SK-N-SH (cell line): Measurements from ENCODE around the gene TEX19. TPM values are rescaled to one million over a fixed set of nuclear protein-coding genes. Genes with fewer than 3 reads are reported as not detected.

Experiments used
- CTCF ChIA-PET: fragments of 300-600, 350-600 bp; formaldehyde crosslinking; extraction: SDS; loops from one replicate; lab custom pipeline; 2021; lab: Yijun Ruan, JAX
- POLR2A ChIA-PET: fragments of 350-600 bp; sonication (Branson Sonifier 250); formaldehyde crosslinking; extraction: SDS; loops from one replicate; lab custom pipeline; 2020; ENCODE audit warnings: antibody characterized with exemption, inconsistent platforms; lab: Yijun Ruan, JAX
- DNase-seq: peaks from one replicate; pipeline ENCODE4 v3.0.0; 2012
- H2AFZ ChIP-seq: fragments of 200-600 bp; sonication (generic); 2 replicates; pipeline ENCODE4 v1.8.1; 2016; ENCODE audit warnings: antibody characterized with exemption, mild to moderate bottlenecking, low read depth
- H3F3A ChIP-seq: fragments of 200-600 bp; sonication (generic); replicated peaks from 2 replicates; pipeline ENCODE3; 2016; ENCODE audit warnings: antibody characterized with exemption, mild to moderate bottlenecking; ENCODE audit not compliant: insufficient read depth
- H3K27ac ChIP-seq, 2 experiments: fragments of 200-500 bp in 1 of 2; fragments of 200-600 bp in 1 of 2; sonication (Bioruptor generic) in 1 of 2; sonication (generic), shearing (Covaris generic) in 1 of 2; 2 replicates each; pipeline versions ENCODE4 v1.5.1 to v1.6.1; 2014 to 2016; ENCODE audit warnings: low read depth in 2 of 2, inconsistent platforms in 1 of 2, low read length in 1 of 2, mild to moderate bottlenecking in 1 of 2, mixed read lengths in 1 of 2
- H3K27me3 ChIP-seq: fragments of 200-600 bp; sonication (generic), shearing (Covaris generic); 2 replicates; pipeline ENCODE4 v1.6.1; 2016; ENCODE audit warnings: mixed run types; ENCODE audit not compliant: insufficient read depth
- H3K36me3 ChIP-seq, 2 experiments: fragments of 200-500 bp in 1 of 2; fragments of 200-600 bp in 1 of 2; sonication (Bioruptor generic) in 1 of 2; sonication (generic) in 1 of 2; replicated peaks in 1 of 2; 2 replicates each; pipeline versions ENCODE3 to v1.5.1; 2014 to 2016; ENCODE audit warnings: low read length in 1 of 2, mild to moderate bottlenecking in 1 of 2; ENCODE audit not compliant: insufficient read depth in 2 of 2, control insufficient read depth in 1 of 2
- H3K4me1 ChIP-seq, 2 experiments: fragments of 200-500 bp in 1 of 2; fragments of 200-600 bp in 1 of 2; sonication (Bioruptor generic) in 1 of 2; sonication (generic), shearing (Covaris generic) in 1 of 2; 2 replicates each; pipeline versions ENCODE4 v1.5.1 to v1.6.1; 2014 to 2016; ENCODE audit warnings: low read depth in 1 of 2, low read length in 1 of 2, mixed run types in 1 of 2; ENCODE audit not compliant: insufficient read depth in 2 of 2, control insufficient read depth in 1 of 2
- H3K4me2 ChIP-seq: fragments of 200-600 bp; sonication (generic), shearing (Covaris generic); 2 replicates; pipeline ENCODE4 v1.6.1; 2017; ENCODE audit warnings: mixed run types
- H3K4me3 ChIP-seq, 2 experiments: fragments of 200-500 bp in 1 of 2; fragments of 200-600 bp in 1 of 2; sonication (Bioruptor generic) in 1 of 2; sonication (generic), shearing (Covaris generic) in 1 of 2; 2 replicates each; pipeline versions ENCODE4 v1.5.1 to v1.8.1; 2014 to 2016; ENCODE audit warnings: low read depth in 2 of 2, inconsistent platforms in 1 of 2, low read length in 1 of 2, mild to moderate bottlenecking in 1 of 2, mixed read lengths in 1 of 2, moderate library complexity in 1 of 2
- H3K79me2 ChIP-seq: fragments of 200-600 bp; sonication (generic); 2 replicates; pipeline ENCODE4 v1.8.1; 2017; ENCODE audit warnings: mild to moderate bottlenecking; ENCODE audit not compliant: insufficient read depth
- H3K9ac ChIP-seq: fragments of 200-600 bp; sonication (generic); 2 replicates; pipeline ENCODE4 v1.6.1; 2017; ENCODE audit warnings: mixed run types
- H3K9me2 ChIP-seq: fragments of 200-600 bp; sonication (generic); 2 replicates; pipeline ENCODE4 v1.6.1; 2017; ENCODE audit warnings: mixed run types
- H3K9me3 ChIP-seq: fragments of 200-600 bp; sonication (generic); 2 replicates; pipeline ENCODE4 v1.6.1; 2017; ENCODE audit warnings: mixed run types, mild to moderate bottlenecking, moderate library complexity
- H4K20me1 ChIP-seq: fragments of 200-600 bp; sonication (generic); 2 replicates; pipeline ENCODE4 v1.6.1; 2017; ENCODE audit warnings: mild to moderate bottlenecking, mixed run types; ENCODE audit not compliant: insufficient read depth
- FOXJ3 ChIP-seq: sonication (generic); formaldehyde crosslinking; IDR thresholded peaks from 2 replicates; pipeline ENCODE4 v1.5.1; 2020; ENCODE audit warnings: mild to moderate bottlenecking, missing genetic modification reagents
- GABPA ChIP-seq: IDR thresholded peaks from 2 replicates; pipeline ENCODE4 v1.4.0; 2012; ENCODE audit warnings: low read depth, mild to moderate bottlenecking
- GATA2 ChIP-seq: sonication (generic); formaldehyde crosslinking; IDR thresholded peaks from 2 replicates; pipeline ENCODE4 v1.5.0; 2020; ENCODE audit warnings: mild to moderate bottlenecking, missing genetic modification reagents
- MEF2A ChIP-seq: IDR thresholded peaks from 2 replicates; pipeline ENCODE4 v1.4.0; 2012; ENCODE audit warnings: low read depth, borderline replicate concordance
- NFIC ChIP-seq: IDR thresholded peaks from 2 replicates; pipeline ENCODE4 v1.4.0; 2012; ENCODE audit warnings: borderline replicate concordance
- NRF1 ChIP-seq: IDR thresholded peaks from 2 replicates; pipeline ENCODE4 v1.6.1; 2012; ENCODE audit warnings: low read depth, mild to moderate bottlenecking, low read length
- RAD21 ChIP-seq: IDR thresholded peaks from 2 replicates; pipeline ENCODE4 v1.6.1; 2012; ENCODE audit warnings: mild to moderate bottlenecking, low read length
- RFX5 ChIP-seq: IDR thresholded peaks from 2 replicates; pipeline ENCODE4 v1.6.1; 2012; ENCODE audit warnings: mild to moderate bottlenecking, improper control_type of control experiment, low read length
- RXRA ChIP-seq: IDR thresholded peaks from 2 replicates; pipeline ENCODE4 v1.4.0; 2012; ENCODE audit warnings: low read depth, mild to moderate bottlenecking, borderline replicate concordance
- TAF1 ChIP-seq: IDR thresholded peaks from 2 replicates; pipeline ENCODE4 v1.6.1; 2012; ENCODE audit warnings: low read depth, mild to moderate bottlenecking, low read length, moderate library complexity, borderline replicate concordance
- TEAD4 ChIP-seq: IDR thresholded peaks from 2 replicates; pipeline ENCODE4 v1.4.0; 2012; ENCODE audit warnings: mild to moderate bottlenecking, borderline replicate concordance; ENCODE audit not compliant: insufficient read depth
- WGBS: methylation state at CpG from one replicate; pipeline ENCODE4 v1.1.6; 2017; ENCODE audit warnings: low lambda C conversion rate; 5-methylcytosine and 5-hydroxymethylcytosine counted together
- polyA plus RNA-seq, 3 experiments: library from polyadenylated mRNA; depleted of rRNA; stranded (reverse); fragments of >200 nt; gene quantifications; 2 replicates each; pipeline ENCODE4 v1.2.3, GENCODE V29; 2012
- TF ChIP-seq, protein P1 (sequence below): IDR thresholded peaks from 2 replicates; pipeline ENCODE4 v1.4.0; 2012; ENCODE audit warnings: low read depth, borderline replicate concordance
- TF ChIP-seq, protein P2 (sequence below): IDR thresholded peaks from 2 replicates; pipeline ENCODE4 v1.6.1; 2012; ENCODE audit warnings: mild to moderate bottlenecking, low read depth, low read length, moderate library complexity
- TF ChIP-seq, protein P3 (sequence below): fragments of 150-350 bp; IDR thresholded peaks from 2 replicates; pipeline ENCODE4 v1.6.1; 2017; ENCODE audit warnings: antibody characterized with exemption, low read length, low read depth, borderline replicate concordance

Gene TEX19
- polyA plus RNA-seq, 1 of the 3 experiments (the other 2 are of a cell fraction) = 0.10 TPM

DNA sequence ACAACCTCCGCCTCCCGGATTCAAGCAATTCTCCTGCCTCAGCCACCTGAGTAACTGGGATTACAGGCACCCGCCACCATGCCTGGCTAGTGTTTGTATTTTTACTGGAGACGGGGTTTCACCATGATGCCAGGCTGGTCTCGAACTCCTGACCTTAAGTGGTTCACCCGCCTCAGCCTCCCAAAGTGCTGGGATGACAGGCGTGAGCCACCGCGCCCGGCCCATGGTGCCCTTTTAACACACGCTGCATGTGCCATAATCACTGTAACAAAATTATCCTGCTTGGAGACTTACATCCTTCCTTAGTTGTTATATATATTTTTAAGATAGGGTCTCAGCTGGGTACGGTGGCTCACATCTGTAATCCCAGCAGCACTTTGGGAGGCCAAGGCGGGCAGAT lies 47.1 kb upstream of the TEX19 start (continued):
- TF ChIP-seq NRF1 = no peak
- no peak for TF ChIP-seq TEAD4
- TF ChIP-seq, protein P1, sequence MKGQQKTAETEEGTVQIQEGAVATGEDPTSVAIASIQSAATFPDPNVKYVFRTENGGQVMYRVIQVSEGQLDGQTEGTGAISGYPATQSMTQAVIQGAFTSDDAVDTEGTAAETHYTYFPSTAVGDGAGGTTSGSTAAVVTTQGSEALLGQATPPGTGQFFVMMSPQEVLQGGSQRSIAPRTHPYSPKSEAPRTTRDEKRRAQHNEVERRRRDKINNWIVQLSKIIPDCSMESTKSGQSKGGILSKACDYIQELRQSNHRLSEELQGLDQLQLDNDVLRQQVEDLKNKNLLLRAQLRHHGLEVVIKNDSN = no peak
- no peak for TF ChIP-seq NFIC
- no peak for TF ChIP-seq GABPA
- TF ChIP-seq RXRA = no peak
- no peak for TF ChIP-seq RAD21
- TF ChIP-seq, protein P2, sequence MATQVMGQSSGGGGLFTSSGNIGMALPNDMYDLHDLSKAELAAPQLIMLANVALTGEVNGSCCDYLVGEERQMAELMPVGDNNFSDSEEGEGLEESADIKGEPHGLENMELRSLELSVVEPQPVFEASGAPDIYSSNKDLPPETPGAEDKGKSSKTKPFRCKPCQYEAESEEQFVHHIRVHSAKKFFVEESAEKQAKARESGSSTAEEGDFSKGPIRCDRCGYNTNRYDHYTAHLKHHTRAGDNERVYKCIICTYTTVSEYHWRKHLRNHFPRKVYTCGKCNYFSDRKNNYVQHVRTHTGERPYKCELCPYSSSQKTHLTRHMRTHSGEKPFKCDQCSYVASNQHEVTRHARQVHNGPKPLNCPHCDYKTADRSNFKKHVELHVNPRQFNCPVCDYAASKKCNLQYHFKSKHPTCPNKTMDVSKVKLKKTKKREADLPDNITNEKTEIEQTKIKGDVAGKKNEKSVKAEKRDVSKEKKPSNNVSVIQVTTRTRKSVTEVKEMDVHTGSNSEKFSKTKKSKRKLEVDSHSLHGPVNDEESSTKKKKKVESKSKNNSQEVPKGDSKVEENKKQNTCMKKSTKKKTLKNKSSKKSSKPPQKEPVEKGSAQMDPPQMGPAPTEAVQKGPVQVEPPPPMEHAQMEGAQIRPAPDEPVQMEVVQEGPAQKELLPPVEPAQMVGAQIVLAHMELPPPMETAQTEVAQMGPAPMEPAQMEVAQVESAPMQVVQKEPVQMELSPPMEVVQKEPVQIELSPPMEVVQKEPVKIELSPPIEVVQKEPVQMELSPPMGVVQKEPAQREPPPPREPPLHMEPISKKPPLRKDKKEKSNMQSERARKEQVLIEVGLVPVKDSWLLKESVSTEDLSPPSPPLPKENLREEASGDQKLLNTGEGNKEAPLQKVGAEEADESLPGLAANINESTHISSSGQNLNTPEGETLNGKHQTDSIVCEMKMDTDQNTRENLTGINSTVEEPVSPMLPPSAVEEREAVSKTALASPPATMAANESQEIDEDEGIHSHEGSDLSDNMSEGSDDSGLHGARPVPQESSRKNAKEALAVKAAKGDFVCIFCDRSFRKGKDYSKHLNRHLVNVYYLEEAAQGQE = no peak

DNA sequence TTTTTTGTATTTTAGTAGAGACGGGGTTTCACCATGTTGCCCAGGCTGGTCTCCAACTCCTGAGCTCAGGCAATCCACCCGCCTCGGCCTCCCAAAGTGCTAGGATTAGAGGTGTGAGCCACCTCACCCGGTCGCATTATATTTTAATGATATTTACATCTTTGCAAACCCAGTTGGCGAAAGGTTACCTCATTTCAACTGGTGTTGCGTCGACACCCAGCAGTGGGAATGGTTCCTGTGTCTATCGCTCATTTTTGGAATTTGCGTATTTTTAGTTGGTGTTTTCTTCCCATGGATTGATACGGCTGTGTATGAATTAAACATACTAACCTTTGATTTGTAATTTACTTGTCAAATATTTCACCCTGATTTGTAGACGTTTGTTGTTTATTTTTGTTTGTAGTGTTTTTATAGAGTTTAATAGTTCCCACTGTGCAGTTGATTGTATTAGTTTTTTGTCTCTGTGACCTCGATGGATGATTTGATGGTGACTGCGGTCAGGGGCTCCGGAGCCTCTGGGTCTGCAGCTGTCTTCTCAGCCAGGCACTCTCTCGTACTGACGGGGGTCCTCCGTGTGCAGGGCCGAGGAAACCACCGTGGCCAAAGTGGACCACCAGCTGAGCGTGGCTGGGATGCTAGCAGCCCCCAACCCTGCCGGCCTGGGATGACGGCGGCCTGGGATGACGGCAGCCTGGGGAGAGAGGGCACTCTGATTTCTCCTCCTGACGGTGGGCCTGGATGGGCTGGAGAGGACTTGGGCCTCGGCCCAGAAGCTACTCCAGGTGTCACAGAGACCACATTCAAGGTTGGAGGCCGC lies 45.6 kb upstream of the TEX19 start:
- Histone ChIP-seq H4K20me1 (no peaks in the 10 kb centered on the region), H3K9me2 (no peaks in the 10 kb centered on the region), H3K9ac (no peak overlapping the region), H3K79me2 (no peaks in the 10 kb centered on the region), H3K4me3 (no peak overlapping the region), H3K4me1 (no peaks in the 10 kb centered on the region; a peak in 1 of 4 replicates), H3F3A (peaks cover 4% of the 10 kb centered on the region), H3K9me3 (no peaks in the 10 kb centered on the region), H3K27me3 (no peaks in the 10 kb centered on the region; the same call in 1 of the 2 replicates), H2AFZ (no peak overlapping the region), H3K27ac (no peak overlapping the region), H3K4me2 (no peak overlapping the region), H3K36me3 (no peaks in the 10 kb centered on the region)
- no peak for TF ChIP-seq GATA2 (CRISPR knock-in tag)
- TF ChIP-seq RFX5 = no peak
- TF ChIP-seq, protein P3, sequence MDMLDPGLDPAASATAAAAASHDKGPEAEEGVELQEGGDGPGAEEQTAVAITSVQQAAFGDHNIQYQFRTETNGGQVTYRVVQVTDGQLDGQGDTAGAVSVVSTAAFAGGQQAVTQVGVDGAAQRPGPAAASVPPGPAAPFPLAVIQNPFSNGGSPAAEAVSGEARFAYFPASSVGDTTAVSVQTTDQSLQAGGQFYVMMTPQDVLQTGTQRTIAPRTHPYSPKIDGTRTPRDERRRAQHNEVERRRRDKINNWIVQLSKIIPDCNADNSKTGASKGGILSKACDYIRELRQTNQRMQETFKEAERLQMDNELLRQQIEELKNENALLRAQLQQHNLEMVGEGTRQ = no peak
- TF ChIP-seq MEF2A = no peak
- no peak for TF ChIP-seq TEAD4
- TF ChIP-seq NFIC = no peak
- no peak for TF ChIP-seq TAF1
- TF ChIP-seq FOXJ3 (CRISPR knock-in tag) = no peak
- DNase-seq = no peak
- ChIA-PET POLR2A (no interaction called here), CTCF (interaction anchor here (0.6 to 2.5 kb wide), 6 partner anchors 13 to 377 kb away, joined by 3 to 13 read pairs (median 4); no protein-coding TSS in a partner anchor)
- 82% methylated on average over 22 of the region's 28 CpGs for WGBS
